SK-N-SH (cell line): Measurements from ENCODE around the gene TUBB2B.

Experiments used
- CTCF ChIP-seq: fragments of 200-600 bp; sonication (generic); IDR thresholded peaks from 2 replicates; pipeline ENCODE4 v1.6.1; 2017; ENCODE audit warnings: antibody characterized with exemption, mild to moderate bottlenecking, moderate library complexity
- ELF1 ChIP-seq: IDR thresholded peaks from 2 replicates; pipeline ENCODE4 v1.4.0; 2012
- EP300 ChIP-seq, 2 experiments: IDR thresholded peaks; 2 replicates each; pipeline versions ENCODE4 v1.4.0 to v1.6.1; 2012; ENCODE audit warnings: borderline replicate concordance in 1 of 2, low read depth in 1 of 2, low read length in 1 of 2
- POLR2AphosphoS5 ChIP-seq: IDR thresholded peaks from 2 replicates; pipeline ENCODE4 v1.6.1; 2012; ENCODE audit warnings: low read depth, low read length
- RAD21 ChIP-seq: IDR thresholded peaks from 2 replicates; pipeline ENCODE4 v1.6.1; 2012; ENCODE audit warnings: mild to moderate bottlenecking, low read length
- RXRA ChIP-seq: IDR thresholded peaks from 2 replicates; pipeline ENCODE4 v1.4.0; 2012; ENCODE audit warnings: low read depth, mild to moderate bottlenecking, borderline replicate concordance
- USF2 ChIP-seq: fragments of 150-350 bp; IDR thresholded peaks from 2 replicates; pipeline ENCODE4 v1.6.1; 2017; ENCODE audit warnings: antibody characterized with exemption, low read length, low read depth, borderline replicate concordance

GRCh38 chr6:3260772-3261517 is 33.5 kb upstream of the TUBB2B start:
- TF ChIP-seq RAD21 (no peak), CTCF (no peak), EP300 (IDR thresholded peaks at IDR 0.05; ENCODE audit: borderline replicate concordance in 1 of 2, low read depth in 1 of 2, low read length in 1 of 2) (no peak), ELF1 (no peak), RXRA (no peak), POLR2AphosphoS5 (no peak), USF2 (no peak)
